ENCODE measurements around the gene IFNG. TPM values are rescaled to one million over a fixed set of nuclear protein-coding genes. Genes with fewer than 3 reads are reported as not detected.

Gene IFNG
- polyA plus RNA-seq, 1 donor (not counting 4 experiments of a cell fraction or from before 2014, with no cell fraction given) = not detected

GRCh38 chr12:68118096-68118755 is 41.3 kb downstream of the IFNG start:
- dilution Hi-C loops (cut with MboI; ENCODE audit: extremely low pct_ligation_motif_present, low sequenced_read_pairs) = no loop called here
- H3K79me2 ChIP-seq (ENCODE audit: control insufficient read depth, insufficient read depth, low read length) = no peaks in the 10 kb centered on the region
- H2AFZ ChIP-seq (ENCODE audit: control insufficient read depth, low read length) = no peak overlapping the region
- no peaks in the 10 kb centered on the region for H3K4me1 ChIP-seq (ENCODE audit: control insufficient read depth, extremely low read depth, insufficient read depth, low read length)
- no peak overlapping the region for H3K4me3 ChIP-seq (ENCODE audit: control insufficient read depth in 2 of 3, extremely low read depth in 1 of 3, insufficient read depth in 2 of 3, low read depth in 1 of 3, low read length in 3 of 3)
- H3K27me3 ChIP-seq (ENCODE audit: control insufficient read depth, extremely low read depth, insufficient read depth, low read length) = no peaks in the 10 kb centered on the region
- FAIRE-seq (no peak), DNase-seq (ENCODE audit: low read depth, low spot score) (no peak)
- no peak for TF ChIP-seq EZH2 (IDR thresholded peaks at IDR 0.05; ENCODE audit: low read length)
- no peak for TF ChIP-seq CTCF (optimal IDR thresholded peaks at IDR 0.05 in 1 of 3, IDR thresholded peaks at IDR 0.05 in 1 of 3, conservative IDR thresholded peaks at IDR 0.05 in 1 of 3; ENCODE audit: extremely low read depth in 1 of 3, insufficient read depth in 2 of 3, low read length in 3 of 3)
- no peak overlapping the region for H3K27ac ChIP-seq (ENCODE audit: control insufficient read depth, insufficient read depth, low read length)
- H3K4me2 ChIP-seq (ENCODE audit: control insufficient read depth, extremely low read depth, insufficient read depth, low read depth, low read length) = no peak overlapping the region
- H3K9ac ChIP-seq (ENCODE audit: control insufficient read depth, extremely low read depth, insufficient read depth, low read length) = no peak overlapping the region
- no peaks in the 10 kb centered on the region for H3K36me3 ChIP-seq (ENCODE audit: control insufficient read depth in 2 of 2, extremely low read depth in 1 of 2, insufficient read depth in 2 of 2, low read length in 2 of 2)
- H3K9me1 ChIP-seq (ENCODE audit: control insufficient read depth, extremely low read depth, insufficient read depth, low read length) = no peaks in the 10 kb centered on the region
- H4K20me1 ChIP-seq (ENCODE audit: control insufficient read depth, extremely low read depth, insufficient read depth, low read length) = no peaks in the 10 kb centered on the region
- H3K9me3 ChIP-seq (ENCODE audit: control insufficient read depth, low read depth, low read length) = no peaks in the 10 kb centered on the region

- no peaks in the 10 kb centered on the region for H3K27me3 ChIP-seq (ENCODE audit: control insufficient read depth, extremely low read depth, insufficient read depth, low read length)
These were observed 41.9 kb downstream of the IFNG start for GRCh38 chr12:68117661-68118060.

More at GRCh38 chr12:68117661-68118060, 41.9 kb downstream of the IFNG start:
- no peaks in the 10 kb centered on the region for H3K36me3 ChIP-seq (ENCODE audit: control insufficient read depth in 2 of 2, extremely low read depth in 1 of 2, insufficient read depth in 2 of 2, low read length in 2 of 2)
- no peaks in the 10 kb centered on the region for H4K20me1 ChIP-seq (ENCODE audit: control insufficient read depth, extremely low read depth, insufficient read depth, low read length)
- no peak overlapping the region for H2AFZ ChIP-seq (ENCODE audit: control insufficient read depth, low read length)
- dilution Hi-C loops (cut with MboI; ENCODE audit: extremely low pct_ligation_motif_present, low sequenced_read_pairs) = no loop called here
- H3K27ac ChIP-seq (ENCODE audit: control insufficient read depth, insufficient read depth, low read length) = no peak overlapping the region
- no peaks in the 10 kb centered on the region for H3K79me2 ChIP-seq (ENCODE audit: control insufficient read depth, insufficient read depth, low read length)
- FAIRE-seq (no peak), DNase-seq (ENCODE audit: low read depth, low spot score) (no peak)
- no peak overlapping the region for H3K4me2 ChIP-seq (ENCODE audit: control insufficient read depth, extremely low read depth, insufficient read depth, low read depth, low read length)
- no peak overlapping the region for H3K4me3 ChIP-seq (ENCODE audit: control insufficient read depth in 2 of 3, extremely low read depth in 1 of 3, insufficient read depth in 2 of 3, low read depth in 1 of 3, low read length in 3 of 3)
- no peaks in the 10 kb centered on the region for H3K4me1 ChIP-seq (ENCODE audit: control insufficient read depth, extremely low read depth, insufficient read depth, low read length)
- no peak overlapping the region for H3K9ac ChIP-seq (ENCODE audit: control insufficient read depth, extremely low read depth, insufficient read depth, low read length)
- TF ChIP-seq EZH2 (IDR thresholded peaks at IDR 0.05; ENCODE audit: low read length) = no peak
- TF ChIP-seq CTCF (optimal IDR thresholded peaks at IDR 0.05 in 1 of 3, IDR thresholded peaks at IDR 0.05 in 1 of 3, conservative IDR thresholded peaks at IDR 0.05 in 1 of 3; ENCODE audit: extremely low read depth in 1 of 3, insufficient read depth in 2 of 3, low read length in 3 of 3) = no peak
- H3K9me3 ChIP-seq (ENCODE audit: control insufficient read depth, low read depth, low read length) = no peaks in the 10 kb centered on the region
- H3K9me1 ChIP-seq (ENCODE audit: control insufficient read depth, extremely low read depth, insufficient read depth, low read length) = no peaks in the 10 kb centered on the region

Measured in keratinocyte (primary cell).